A673 (cell line): ENCODE data around the gene INPP5B. TPM values are rescaled to one million over a fixed set of nuclear protein-coding genes. Genes with fewer than 3 reads are reported as not detected.

Experiments used
- BruUV-seq: library from RNA; stranded (reverse); fragments of 400-500 nt; replicated peaks from 2 replicates; lab custom pipeline; 2021; lab: Mats Ljungman, UMichigan
- CTCF ChIA-PET: fragments of 300-600 bp; sonication (Branson Sonifier 250); formaldehyde crosslinking; loops from one replicate; lab custom pipeline; 2022; ENCODE audit warnings: antibody characterized with exemption; lab: Charles Lee
- POLR2A ChIA-PET: fragments of 300-600 bp; sonication (Branson Sonifier 250); formaldehyde crosslinking; loops from one replicate; lab custom pipeline; 2022; ENCODE audit warnings: antibody characterized with exemption; ENCODE audit not compliant: low non-redundant PET; lab: Charles Lee
- DNase-seq: peaks from one replicate; pipeline ENCODE4 v3.0.0-alpha.2; 2015; ENCODE audit warnings: low spot score
- H3K27ac ChIP-seq: fragments of 200-600 bp; sonication (generic); 2 replicates; pipeline ENCODE4 v1.5.1; 2016; ENCODE audit warnings: mixed run types, low read depth, mild to moderate bottlenecking, mixed read lengths, antibody characterized with exemption, low read length; ENCODE audit not compliant: poor library complexity, severe bottlenecking
- H3K27me3 ChIP-seq: fragments of 200-600 bp; sonication (generic); replicated peaks from 2 replicates; pipeline ENCODE4 v1.6.1; 2017; ENCODE audit warnings: mixed run types, low read depth, mild to moderate bottlenecking, mixed read lengths, antibody characterized with exemption, low read length; ENCODE audit not compliant: insufficient read depth, poor library complexity
- H3K36me3 ChIP-seq: fragments of 200-600 bp; sonication (generic); 2 replicates; pipeline ENCODE4 v1.6.1; 2016; ENCODE audit warnings: mixed run types, mild to moderate bottlenecking, mixed read lengths, antibody characterized with exemption, low read length; ENCODE audit not compliant: insufficient read depth, poor library complexity, severe bottlenecking
- H3K4me1 ChIP-seq: fragments of 200-600 bp; sonication (generic); 2 replicates; pipeline ENCODE4 v1.6.1; 2017; ENCODE audit warnings: mixed run types, mild to moderate bottlenecking, mixed read lengths, antibody characterized with exemption, low read length; ENCODE audit not compliant: insufficient read depth, poor library complexity, severe bottlenecking
- H3K4me3 ChIP-seq: fragments of 200-600 bp; sonication (generic); 2 replicates; pipeline ENCODE4 v1.5.1; 2016; ENCODE audit warnings: low read depth, mixed run types, mild to moderate bottlenecking, mixed read lengths, low read length; ENCODE audit not compliant: poor library complexity, severe bottlenecking
- H3K9me3 ChIP-seq: fragments of 200-600 bp; sonication (generic); 2 replicates; pipeline ENCODE4 v1.6.1; 2016; ENCODE audit warnings: mixed run types, low read depth, mild to moderate bottlenecking, mixed read lengths, antibody characterized with exemption, low read length; ENCODE audit not compliant: poor library complexity, severe bottlenecking
- EZH2 ChIP-seq: fragments of 200-600 bp; sonication (generic); IDR thresholded peaks from 2 replicates; pipeline ENCODE4 v1.6.1; 2017; ENCODE audit warnings: borderline replicate concordance, low read depth, mild to moderate bottlenecking, mixed read lengths, antibody characterized with exemption, low read length; ENCODE audit not compliant: poor library complexity, severe bottlenecking
- intact Hi-C: fragments of 100-400 bp; cut with micrococcal nuclease; formaldehyde crosslinking; loops from one replicate; pipeline ENCODE4 v1.10.0; 2022; ENCODE audit not compliant: unreplicated experiment
- total RNA-seq: library from RNA; stranded (reverse); gene quantifications from 2 replicates; pipeline ENCODE4 v1.2.3, GENCODE V29; 2021
- TF ChIP-seq, protein P1 (sequence below): fragments of 300-800, 200-600 bp; sonication (generic); conservative IDR thresholded peaks from 2 replicates; pipeline ENCODE4 v1.5.1; 2017; ENCODE audit warnings: low read depth, mild to moderate bottlenecking, antibody characterized with exemption, low read length, moderate library complexity, mixed read lengths

INPP5B gene
- total RNA-seq, 1 experiment from 2014 or later, result 15.6 TPM

GRCh38 chr1:37951041-37951782, 4.4 kb upstream of the INPP5B start:
- no peaks in the 10 kb centered on the region for H3K36me3 ChIP-seq
- intact Hi-C loops, result no loop called here
- no peaks in the 10 kb centered on the region for H3K9me3 ChIP-seq
- no peak overlapping the region for H3K4me3 ChIP-seq
- no peaks in the 10 kb centered on the region for H3K4me1 ChIP-seq
- TF ChIP-seq EZH2, result no peak
- TF ChIP-seq, protein P1, sequence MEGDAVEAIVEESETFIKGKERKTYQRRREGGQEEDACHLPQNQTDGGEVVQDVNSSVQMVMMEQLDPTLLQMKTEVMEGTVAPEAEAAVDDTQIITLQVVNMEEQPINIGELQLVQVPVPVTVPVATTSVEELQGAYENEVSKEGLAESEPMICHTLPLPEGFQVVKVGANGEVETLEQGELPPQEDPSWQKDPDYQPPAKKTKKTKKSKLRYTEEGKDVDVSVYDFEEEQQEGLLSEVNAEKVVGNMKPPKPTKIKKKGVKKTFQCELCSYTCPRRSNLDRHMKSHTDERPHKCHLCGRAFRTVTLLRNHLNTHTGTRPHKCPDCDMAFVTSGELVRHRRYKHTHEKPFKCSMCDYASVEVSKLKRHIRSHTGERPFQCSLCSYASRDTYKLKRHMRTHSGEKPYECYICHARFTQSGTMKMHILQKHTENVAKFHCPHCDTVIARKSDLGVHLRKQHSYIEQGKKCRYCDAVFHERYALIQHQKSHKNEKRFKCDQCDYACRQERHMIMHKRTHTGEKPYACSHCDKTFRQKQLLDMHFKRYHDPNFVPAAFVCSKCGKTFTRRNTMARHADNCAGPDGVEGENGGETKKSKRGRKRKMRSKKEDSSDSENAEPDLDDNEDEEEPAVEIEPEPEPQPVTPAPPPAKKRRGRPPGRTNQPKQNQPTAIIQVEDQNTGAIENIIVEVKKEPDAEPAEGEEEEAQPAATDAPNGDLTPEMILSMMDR, result no peak
- ChIA-PET POLR2A (no interaction called here), CTCF (no interaction called here)
- H3K27ac ChIP-seq, result no peak overlapping the region
- no peaks in the 10 kb centered on the region for H3K27me3 ChIP-seq
- DNase-seq, result no peak
- no TSS peak for BruUV-seq

- Histone ChIP-seq H3K36me3 (no peaks in the 10 kb centered on the region), H3K4me1 (no peaks in the 10 kb centered on the region), H3K9me3 (no peaks in the 10 kb centered on the region), H3K4me3 (no peak overlapping the region), H3K27ac (no peak overlapping the region), H3K27me3 (no peaks in the 10 kb centered on the region)
- CTCF ChIA-PET, result interaction anchor here (0.6 kb wide), 1 partner anchor 76 kb away, joined by 10 read pairs; no protein-coding TSS in a partner anchor
- no peak for TF ChIP-seq EZH2
- TF ChIP-seq, protein P1, result no peak
- no peak for DNase-seq
- POLR2A ChIA-PET, result no interaction called here
- intact Hi-C loops, result no loop called here
- no TSS peak for BruUV-seq
Measured at GRCh38 chr1:37949524-37950152, 2.8 kb upstream of the INPP5B start.

GRCh38 chr1:37948841-37949240, 2.0 kb upstream of the INPP5B start:
- DNase-seq, result no peak
- TF ChIP-seq, protein P1, result no peak
- no peak for TF ChIP-seq EZH2
- no peaks in the 10 kb centered on the region for H3K4me1 ChIP-seq
- H3K9me3 ChIP-seq, result no peaks in the 10 kb centered on the region
- ChIA-PET POLR2A (no interaction called here), CTCF (no interaction called here)
- H3K27ac ChIP-seq, result no peak overlapping the region
- no peak overlapping the region for H3K4me3 ChIP-seq
- intact Hi-C loops, result no loop called here
- no peaks in the 10 kb centered on the region for H3K27me3 ChIP-seq
- no peaks in the 10 kb centered on the region for H3K36me3 ChIP-seq
- BruUV-seq, result no TSS peak
